Measurements from ENCODE around the gene CENPX.

- TF ChIP-seq ARNT (IDR thresholded peaks at IDR 0.05) (no peak), SUZ12 (IDR thresholded peaks at IDR 0.05) (no peak)
Measured at GRCh38 chr17:82013341-82013740, 9.3 kb downstream of the CENPX start.
